ENCODE measurements around the gene DNAH14.
"Not testable (repeated sequence)": the region's sequence is repeated elsewhere in the genome, so short reads cannot be mapped to it uniquely, and the experiment has no call there.

Gene DNAH14

DNA sequence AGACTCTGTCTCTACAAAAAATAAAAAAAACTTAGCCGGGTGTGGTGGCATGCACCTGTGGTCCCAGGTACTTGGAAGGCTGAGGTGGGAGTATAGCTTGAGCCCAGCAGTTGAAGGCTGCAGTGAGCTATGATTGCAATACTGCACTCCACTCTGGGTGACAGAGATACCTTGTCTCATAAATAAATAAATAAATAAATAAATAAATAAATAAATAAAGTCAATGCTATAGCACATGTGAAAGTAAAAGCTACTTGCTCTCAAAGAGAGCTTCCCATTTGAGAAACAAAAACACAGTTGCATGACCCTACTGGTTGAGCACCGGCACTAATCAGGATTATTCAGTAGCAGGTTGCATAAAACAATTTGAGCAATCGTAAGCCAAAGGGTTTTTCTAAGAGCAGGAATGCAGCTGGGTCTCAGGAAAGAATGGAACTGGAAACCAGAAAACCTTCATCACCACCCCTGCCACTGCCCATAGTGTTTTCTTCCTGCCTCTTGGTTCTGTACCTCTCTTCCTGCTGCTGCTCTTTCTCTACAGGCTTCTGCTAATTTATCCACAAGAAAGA lies 29.3 kb upstream of the DNAH14 start:
- TF ChIP-seq JUND (IDR thresholded peaks at IDR 0.05; ENCODE audit: low read depth): no peak
- DNase-seq (ENCODE audit: low read depth in 1 of 2, low spot score in 1 of 2): no peak
- in situ Hi-C loops (cut with HindIII; ENCODE audit: low pct_unique_long_range_greater_than_20kb, low sequenced_read_pairs): no loop called here

DNA sequence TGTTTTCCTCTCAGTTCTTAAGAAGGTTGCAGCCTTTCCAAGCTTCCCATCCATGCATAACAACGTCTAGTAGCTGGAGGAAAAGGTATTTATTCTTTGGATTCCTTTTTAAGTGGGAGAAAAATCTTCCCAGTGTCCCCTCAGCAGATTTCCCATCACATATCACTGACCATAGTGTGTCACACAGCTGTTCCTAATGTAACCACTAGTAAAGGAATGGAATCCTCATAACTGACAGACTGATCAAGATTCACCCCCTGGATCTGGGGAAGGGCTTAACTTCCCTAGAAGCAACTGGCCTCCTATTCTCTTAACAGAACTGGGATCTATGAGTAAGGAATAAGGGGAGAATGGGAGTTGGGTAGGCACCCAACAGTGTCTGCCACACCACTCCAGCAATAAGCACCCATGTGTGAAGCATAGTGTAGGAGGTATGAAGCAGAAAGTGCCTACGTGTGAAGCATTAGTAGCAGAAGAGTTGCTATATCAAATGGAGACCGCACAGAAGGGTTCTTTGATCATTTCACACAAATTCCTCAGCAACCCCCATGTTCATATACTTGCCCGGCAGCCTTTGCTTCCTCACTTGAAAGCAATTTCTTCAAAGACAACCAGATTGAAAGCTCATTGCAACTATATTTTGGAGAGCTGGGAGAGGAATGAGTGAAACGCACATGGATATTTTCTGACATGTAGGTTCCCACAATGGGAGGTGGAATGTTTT lies 28.2 kb upstream of the DNAH14 start:
- in situ Hi-C loops (cut with HindIII; ENCODE audit: low pct_unique_long_range_greater_than_20kb, low sequenced_read_pairs): no loop called here

DNA sequence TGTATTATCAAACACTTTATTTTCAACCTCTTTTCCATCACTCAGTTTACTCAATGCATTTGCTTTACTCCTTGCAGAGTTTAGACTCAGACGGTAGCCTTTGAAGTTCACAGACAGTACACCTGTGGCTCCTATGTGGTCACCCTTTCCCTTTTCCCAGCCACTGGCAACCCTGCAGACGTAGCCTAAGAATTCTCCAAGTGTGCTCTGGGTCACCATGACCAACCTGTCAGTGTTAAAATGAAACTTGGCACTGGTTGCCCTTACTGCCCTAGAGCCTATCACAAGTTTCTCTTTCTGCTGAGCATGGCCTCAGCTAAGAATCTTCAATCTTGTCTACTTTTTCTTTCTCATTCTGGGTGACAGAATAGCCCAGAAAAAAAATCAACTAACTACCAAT lies 25.5 kb upstream of the DNAH14 start:
- in situ Hi-C loops (cut with HindIII; ENCODE audit: low pct_unique_long_range_greater_than_20kb, low sequenced_read_pairs): no loop called here
- TF ChIP-seq JUND (IDR thresholded peaks at IDR 0.05; ENCODE audit: low read depth): no peak

More for the DNA sequence above, 28.2 kb upstream of the DNAH14 start:
- TF ChIP-seq JUND (IDR thresholded peaks at IDR 0.05; ENCODE audit: low read depth): no peak
- DNase-seq (ENCODE audit: low read depth in 1 of 2, low spot score in 1 of 2): no peak

DNA sequence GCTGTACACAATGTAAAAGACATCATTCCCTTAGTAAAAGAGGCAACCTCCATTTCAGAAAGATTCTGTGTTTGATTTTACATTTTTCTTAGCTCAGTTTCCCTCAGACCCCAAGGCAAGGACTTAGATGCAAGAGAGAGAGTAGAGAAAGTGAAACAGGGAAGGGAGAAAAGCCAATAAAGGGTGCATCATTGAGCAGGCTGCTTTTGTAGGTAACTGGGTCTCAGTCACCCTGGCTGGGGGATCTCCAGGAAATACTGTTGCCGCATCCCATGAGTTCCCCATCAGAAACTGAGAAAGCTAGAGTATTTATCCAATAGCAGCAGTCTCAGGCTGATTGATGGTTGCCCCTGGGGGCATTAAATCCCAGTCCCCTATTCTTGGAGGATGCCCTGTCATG lies 23.1 kb upstream of the DNAH14 start:
- TF ChIP-seq JUND (IDR thresholded peaks at IDR 0.05; ENCODE audit: low read depth): no peak
- in situ Hi-C loops (cut with HindIII; ENCODE audit: low pct_unique_long_range_greater_than_20kb, low sequenced_read_pairs): no loop called here
- DNase-seq (ENCODE audit: low read depth in 1 of 2, low spot score in 1 of 2): no peak

More for the DNA sequence above, 25.5 kb upstream of the DNAH14 start:
- DNase-seq (ENCODE audit: low read depth in 1 of 2, low spot score in 1 of 2): peak in 1 of 2 experiments; percentile 68

DNA sequence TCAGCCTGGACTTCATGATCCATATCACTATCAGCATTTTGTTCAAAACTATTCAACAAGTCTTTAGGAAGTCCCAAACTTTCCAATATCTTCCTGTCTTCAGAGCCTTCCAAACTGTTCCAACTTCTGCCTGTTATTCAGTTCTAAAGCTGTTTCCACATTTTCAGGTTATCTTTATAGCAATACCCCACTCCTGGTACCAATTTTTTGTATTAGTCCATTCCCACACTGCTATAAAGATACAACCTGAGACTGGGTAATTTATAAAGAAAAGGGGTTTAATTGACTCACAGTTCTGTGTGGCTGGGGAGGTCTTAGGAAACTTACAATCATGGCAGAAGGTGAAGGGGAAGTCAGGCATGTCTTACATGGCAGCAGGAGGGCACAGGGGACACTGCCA lies 18.3 kb upstream of the DNAH14 start:
- no peak for TF ChIP-seq JUND (IDR thresholded peaks at IDR 0.05; ENCODE audit: low read depth)
- in situ Hi-C loops (cut with HindIII; ENCODE audit: low pct_unique_long_range_greater_than_20kb, low sequenced_read_pairs): no loop called here
- no peak for DNase-seq (ENCODE audit: low read depth in 1 of 2, low spot score in 1 of 2)

DNA sequence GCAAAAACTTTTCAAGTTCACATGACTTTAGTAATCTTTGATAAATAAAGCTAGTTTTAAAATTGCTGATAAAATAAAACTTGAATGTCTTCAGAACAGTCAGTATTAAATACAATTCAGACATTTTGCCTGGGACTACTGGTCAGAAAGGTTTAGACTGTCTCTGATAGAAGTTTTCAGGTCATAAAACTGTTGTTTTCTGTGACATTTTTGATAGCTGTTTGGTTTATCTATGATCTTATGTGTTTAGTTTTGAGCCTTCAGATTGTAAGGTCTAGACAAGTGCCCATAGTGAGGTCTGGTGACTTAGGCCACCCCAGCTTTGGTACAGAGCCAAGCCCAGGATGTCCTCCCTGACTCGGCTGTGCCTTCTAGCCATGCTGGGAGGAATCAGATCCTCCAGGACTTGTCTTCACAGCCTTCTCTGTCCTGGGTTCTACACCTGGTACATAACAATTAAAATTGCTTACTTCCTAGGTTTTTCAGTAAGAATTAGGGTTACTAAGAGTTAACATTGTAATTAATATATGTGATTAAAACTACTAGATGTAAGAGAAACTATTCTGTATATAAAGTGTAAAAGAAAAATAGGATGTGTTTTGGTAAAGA lies 15.1 kb upstream of the DNAH14 start:
- peak in 1 of 2 experiments; percentile 45 for DNase-seq (ENCODE audit: low read depth in 1 of 2, low spot score in 1 of 2)
- in situ Hi-C loops (cut with HindIII; ENCODE audit: low pct_unique_long_range_greater_than_20kb, low sequenced_read_pairs): no loop called here
- TF ChIP-seq JUND (IDR thresholded peaks at IDR 0.05; ENCODE audit: low read depth): no peak

DNA sequence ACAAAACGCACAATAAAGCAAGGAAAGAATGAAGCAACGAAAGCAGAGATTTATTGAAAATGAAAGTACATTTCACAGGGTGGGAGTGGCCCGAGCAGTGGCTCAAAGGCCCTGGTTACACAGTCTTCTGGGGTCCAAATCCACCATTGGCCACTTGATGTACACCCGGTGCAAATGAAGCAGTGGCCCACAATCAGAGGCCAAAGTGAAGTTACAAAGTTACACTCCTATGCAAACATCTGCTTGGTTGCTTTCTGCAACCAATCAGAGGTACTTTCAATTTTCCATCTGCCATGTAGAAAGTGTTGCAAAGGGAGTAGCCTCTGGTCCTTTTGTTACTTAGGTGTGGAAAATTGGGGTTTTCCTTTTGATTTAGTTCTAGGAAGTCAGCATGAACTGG lies 10.0 kb upstream of the DNAH14 start:
- DNase-seq (ENCODE audit: low read depth in 1 of 2, low spot score in 1 of 2): no peak
- no peak for TF ChIP-seq JUND (IDR thresholded peaks at IDR 0.05; ENCODE audit: low read depth)
- in situ Hi-C loops (cut with HindIII; ENCODE audit: low pct_unique_long_range_greater_than_20kb, low sequenced_read_pairs): no loop called here

DNA sequence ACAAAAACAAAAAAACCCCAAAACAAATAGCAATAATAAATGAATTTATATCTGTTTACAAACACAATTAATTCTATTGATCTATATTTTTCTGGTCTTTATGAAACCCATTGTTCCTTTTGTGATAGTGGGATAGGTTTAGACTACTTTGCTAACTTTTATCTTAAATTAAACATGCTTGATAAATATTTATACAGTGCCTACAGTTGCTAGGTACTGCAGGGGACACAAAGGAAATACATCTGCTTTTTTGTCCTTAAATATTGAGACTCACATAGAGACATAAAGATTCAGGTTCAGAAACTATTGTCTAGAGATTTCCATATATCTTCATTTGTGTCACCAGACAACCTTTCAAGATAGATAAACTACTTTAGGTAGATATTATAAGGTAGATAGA lies 8.5 kb upstream of the DNAH14 start:
- no peak for DNase-seq (ENCODE audit: low read depth in 1 of 2, low spot score in 1 of 2)
- no peak for TF ChIP-seq JUND (IDR thresholded peaks at IDR 0.05; ENCODE audit: low read depth)
- in situ Hi-C loops (cut with HindIII; ENCODE audit: low pct_unique_long_range_greater_than_20kb, low sequenced_read_pairs): no loop called here

DNA sequence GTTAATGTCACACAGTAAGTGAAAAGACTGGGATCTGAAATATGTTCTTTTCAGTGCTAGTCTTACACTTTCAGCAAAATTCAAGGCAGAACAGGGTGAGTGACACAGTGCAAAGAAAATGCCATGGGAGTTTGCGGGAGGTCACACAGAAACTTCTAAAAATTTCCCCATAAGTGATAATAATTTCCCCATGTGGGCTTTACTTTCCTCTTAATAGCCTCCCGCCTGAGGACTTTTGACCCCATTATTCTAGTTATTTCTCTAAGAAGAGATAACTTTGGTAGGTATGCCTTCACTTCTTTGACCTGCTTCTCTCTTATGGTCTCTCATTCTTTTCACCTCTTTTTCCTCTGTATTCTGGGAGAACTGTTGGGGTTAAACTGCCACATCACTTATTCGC lies 8.1 kb upstream of the DNAH14 start:
- TF ChIP-seq JUND (IDR thresholded peaks at IDR 0.05; ENCODE audit: low read depth): no peak
- no peak for DNase-seq (ENCODE audit: low read depth in 1 of 2, low spot score in 1 of 2)
- in situ Hi-C loops (cut with HindIII; ENCODE audit: low pct_unique_long_range_greater_than_20kb, low sequenced_read_pairs): no loop called here

DNA sequence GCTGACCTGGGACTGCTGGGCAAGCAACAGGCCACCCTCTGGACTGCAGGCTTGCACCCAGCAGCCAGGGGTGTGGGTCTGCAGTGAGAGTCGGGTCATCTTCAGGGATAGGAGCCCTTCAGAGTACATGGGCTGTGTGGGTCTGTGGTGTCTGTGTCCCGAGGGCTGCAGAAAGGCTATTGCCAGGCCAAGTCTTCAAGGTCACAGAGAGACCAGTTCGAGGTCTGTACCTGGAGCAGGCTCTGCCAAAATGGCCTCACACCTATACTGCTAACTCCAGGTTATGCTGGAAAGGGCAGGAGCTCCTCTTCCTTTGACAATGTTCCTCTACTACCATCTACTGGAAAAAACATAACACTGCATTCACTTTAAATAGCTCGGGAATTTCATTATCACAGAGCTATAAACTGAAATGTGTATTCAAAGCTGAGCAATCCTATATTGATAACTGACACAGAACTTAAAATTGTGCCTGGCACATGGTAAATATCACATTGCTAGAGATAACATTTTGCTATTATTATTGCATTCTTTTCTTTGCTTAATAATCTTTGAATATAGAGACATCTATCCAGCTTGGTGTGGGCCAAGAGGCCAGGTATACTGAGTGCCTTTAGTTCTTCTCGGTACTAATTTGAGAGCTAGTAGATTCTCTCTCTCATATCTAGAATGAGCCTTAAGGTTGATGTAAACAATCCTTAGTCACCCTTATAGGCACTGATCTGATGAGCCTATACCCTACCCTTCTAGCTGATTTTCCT lies 6.9 kb upstream of the DNAH14 start:
- in situ Hi-C loops (cut with HindIII; ENCODE audit: low pct_unique_long_range_greater_than_20kb, low sequenced_read_pairs): no loop called here
- DNase-seq (ENCODE audit: low read depth in 1 of 2, low spot score in 1 of 2): peak; percentile 59 to 84
- TF ChIP-seq JUND (IDR thresholded peaks at IDR 0.05; ENCODE audit: low read depth): no peak

DNA sequence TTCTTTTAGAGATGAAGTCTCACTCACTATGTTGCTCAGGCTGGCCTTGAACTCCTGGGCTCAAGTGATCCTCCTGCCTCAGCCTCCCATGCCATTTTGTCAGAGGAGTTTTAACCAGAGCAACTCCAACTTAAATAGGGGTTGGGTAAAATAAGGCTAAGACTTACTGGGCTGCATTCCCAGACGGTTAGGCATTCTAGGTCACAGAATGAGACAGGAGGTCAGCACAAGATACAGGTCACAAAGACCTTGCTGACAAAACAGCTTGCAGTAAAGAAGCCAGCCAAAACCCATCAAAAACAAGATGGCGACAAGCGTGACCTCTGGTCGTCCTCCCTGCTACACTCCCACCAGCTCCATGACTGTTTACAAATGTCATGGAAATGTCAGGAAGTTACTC lies 5.7 kb upstream of the DNAH14 start:
- in situ Hi-C loops (cut with HindIII; ENCODE audit: low pct_unique_long_range_greater_than_20kb, low sequenced_read_pairs): no loop called here
- DNase-seq (ENCODE audit: low read depth in 1 of 2, low spot score in 1 of 2): no peak
- no peak for TF ChIP-seq JUND (IDR thresholded peaks at IDR 0.05; ENCODE audit: low read depth)

DNA sequence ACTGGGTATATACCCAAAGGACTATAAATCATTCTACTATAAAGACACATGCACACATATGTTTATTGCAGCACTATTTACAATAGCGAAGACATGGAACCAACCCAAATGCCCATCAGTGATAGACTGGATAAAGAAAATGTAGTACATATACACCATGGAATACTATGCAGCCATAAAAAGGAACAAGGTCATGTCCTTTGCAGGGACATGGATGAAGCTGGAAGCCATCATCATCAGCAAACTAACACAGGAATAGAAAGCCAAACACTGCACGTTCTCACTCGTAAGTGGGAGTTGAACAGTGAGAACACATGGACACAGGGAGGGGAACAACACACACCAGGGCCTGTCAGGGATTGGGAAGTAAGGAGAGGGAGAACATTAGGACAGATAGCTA lies 1.8 kb upstream of the DNAH14 start:
- DNase-seq (ENCODE audit: low read depth in 1 of 2, low spot score in 1 of 2); in situ Hi-C loops (cut with HindIII; ENCODE audit: low pct_unique_long_range_greater_than_20kb, low sequenced_read_pairs): not testable (repeated sequence)

DNA sequence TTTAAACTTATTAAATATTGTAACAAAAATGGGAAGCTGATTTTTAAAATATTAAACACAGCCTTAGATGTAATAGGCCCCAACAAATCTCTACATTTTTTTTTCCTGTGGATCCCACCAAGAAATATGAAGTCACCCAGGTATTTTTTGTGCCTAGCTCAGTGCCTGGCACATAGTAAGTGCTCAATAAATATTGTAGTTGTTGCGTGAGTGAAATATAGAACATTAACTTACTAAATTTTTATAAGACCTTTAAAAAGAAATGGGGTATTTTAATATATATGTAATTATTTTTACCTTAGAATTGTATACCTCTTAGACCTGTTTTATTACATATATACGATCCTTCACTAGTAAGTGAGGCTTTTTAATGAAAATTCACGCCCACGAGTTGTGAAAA lies 569 bp upstream of the DNAH14 start:
- in situ Hi-C loops (cut with HindIII; ENCODE audit: low pct_unique_long_range_greater_than_20kb, low sequenced_read_pairs): no loop called here
- DNase-seq (ENCODE audit: low read depth in 1 of 2, low spot score in 1 of 2): no peak

More for the DNA sequence above, 569 bp upstream of the DNAH14 start:
- no peak for TF ChIP-seq JUND (IDR thresholded peaks at IDR 0.05; ENCODE audit: low read depth)
